Endothelial cell (in vitro differentiated cells): Measurements from ENCODE around the gene ARSG. TPM values are rescaled to one million over a fixed set of nuclear protein-coding genes. Genes with fewer than 3 reads are reported as not detected.

Source experiments
- DNase-seq: peaks from one replicate; pipeline ENCODE4 v3.0.0; 2021; ENCODE audit warnings: low spot score
- H3K27ac Mint-ChIP-seq: one replicate; pipeline ENCODE4 v1.8.0; 2021; ENCODE audit warnings: mixed read lengths, inconsistent platforms; ENCODE audit not compliant: unreplicated experiment
- H3K27me3 Mint-ChIP-seq: one replicate; pipeline ENCODE4 v1.8.0; 2021; ENCODE audit warnings: mild to moderate bottlenecking, moderate library complexity, mixed read lengths, inconsistent platforms; ENCODE audit not compliant: unreplicated experiment
- H3K36me3 Mint-ChIP-seq: one replicate; pipeline ENCODE4 v1.8.0; 2021; ENCODE audit warnings: mild to moderate bottlenecking, low read depth, mixed read lengths, inconsistent platforms; ENCODE audit not compliant: unreplicated experiment
- H3K4me1 Mint-ChIP-seq: one replicate; pipeline ENCODE4 v1.8.0; 2021; ENCODE audit warnings: mild to moderate bottlenecking, mixed read lengths, inconsistent platforms; ENCODE audit not compliant: unreplicated experiment
- H3K4me3 Mint-ChIP-seq: one replicate; pipeline ENCODE4 v1.8.0; 2021; ENCODE audit warnings: mild to moderate bottlenecking, mixed read lengths, inconsistent platforms; ENCODE audit not compliant: unreplicated experiment
- H3K9me3 Mint-ChIP-seq: one replicate; pipeline ENCODE4 v1.8.0; 2021; ENCODE audit warnings: mixed read lengths, inconsistent platforms; ENCODE audit not compliant: unreplicated experiment
- CTCF ChIP-seq: fragments of 200-600 bp; sonication (generic); IDR thresholded peaks from one replicate; pipeline ENCODE4 v1.5.0; 2021; ENCODE audit warnings: antibody characterized with exemption; ENCODE audit not compliant: unreplicated experiment
- total RNA-seq: library from RNA; stranded (reverse); fragmentation: NEBNext Ultra II Directional; extraction: Animal tissue kit (Norgen Biotek cat#: 25700); gene quantifications from one replicate; pipeline ENCODE4 v1.2.1, GENCODE V29; 2021; ENCODE audit not compliant: unreplicated experiment

Gene ARSG
- total RNA-seq, 1 donor from 2014 or later, result 9.8 TPM

DNA sequence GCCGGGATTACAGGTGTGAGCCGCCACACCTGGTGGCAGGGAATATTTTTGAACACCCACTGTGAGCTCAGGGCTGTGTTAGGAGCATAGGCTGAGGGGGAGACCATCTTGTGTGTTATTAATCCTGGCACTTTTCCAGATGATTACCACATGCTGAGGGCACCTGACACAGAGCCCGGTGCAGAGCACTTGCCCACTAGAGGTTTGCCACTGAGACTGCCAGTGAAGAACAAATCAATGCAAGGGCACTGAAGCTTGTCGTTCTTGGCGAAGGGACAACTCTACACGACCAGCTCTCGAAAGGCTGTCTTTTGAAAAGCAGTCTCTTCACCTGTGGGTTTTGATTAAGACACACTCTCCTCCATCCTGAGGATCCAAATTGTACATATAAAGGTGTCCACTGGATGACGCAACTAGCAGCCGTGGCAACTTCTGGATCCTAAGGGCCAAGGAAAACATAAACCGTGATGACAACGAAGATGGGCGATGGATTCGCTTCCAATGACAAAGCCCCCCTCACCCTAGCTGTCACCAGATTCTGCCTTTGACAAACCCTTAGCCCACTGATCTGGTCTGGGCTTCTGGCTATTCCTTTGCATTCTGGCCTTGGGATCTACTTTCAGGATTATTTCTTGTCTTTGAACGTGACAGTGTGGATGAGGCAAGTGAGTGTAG lies 137.3 kb downstream of the ARSG start:
- no peak for DNase-seq
- H3K9me3 Mint-ChIP-seq, result no peaks in the 10 kb centered on the region
- no peak for TF ChIP-seq CTCF
- H3K36me3 Mint-ChIP-seq, result peaks cover 38% of the 10 kb centered on the region
- H3K27me3 Mint-ChIP-seq, result peaks cover 2% of the 10 kb centered on the region
- H3K4me3 Mint-ChIP-seq, result no peak overlapping the region
- no peak overlapping the region for H3K27ac Mint-ChIP-seq
- no peaks in the 10 kb centered on the region for H3K4me1 Mint-ChIP-seq

- H3K4me3 Mint-ChIP-seq, result peak overlapping the region; percentile 9
- H3K27ac Mint-ChIP-seq, result no peak overlapping the region
- peaks cover 2% of the 10 kb centered on the region for H3K27me3 Mint-ChIP-seq
- H3K9me3 Mint-ChIP-seq, result no peaks in the 10 kb centered on the region
- H3K36me3 Mint-ChIP-seq, result peaks cover 49% of the 10 kb centered on the region
- H3K4me1 Mint-ChIP-seq, result no peaks in the 10 kb centered on the region
- DNase-seq, result no peak
- no peak for TF ChIP-seq CTCF
Observed at GRCh38 chr17:68429881-68430280, 138.6 kb downstream of the ARSG start.

- DNase-seq, result no peak
- Mint-ChIP-seq H3K27ac (no peak overlapping the region), H3K4me3 (no peak overlapping the region), H3K27me3 (peaks cover 5% of the 10 kb centered on the region), H3K4me1 (peaks cover 2% of the 10 kb centered on the region), H3K36me3 (peaks cover 59% of the 10 kb centered on the region), H3K9me3 (no peaks in the 10 kb centered on the region)
- TF ChIP-seq CTCF, result no peak
Observed at GRCh38 chr17:68431045-68431608, 139.8 kb downstream of the ARSG start.

DNA sequence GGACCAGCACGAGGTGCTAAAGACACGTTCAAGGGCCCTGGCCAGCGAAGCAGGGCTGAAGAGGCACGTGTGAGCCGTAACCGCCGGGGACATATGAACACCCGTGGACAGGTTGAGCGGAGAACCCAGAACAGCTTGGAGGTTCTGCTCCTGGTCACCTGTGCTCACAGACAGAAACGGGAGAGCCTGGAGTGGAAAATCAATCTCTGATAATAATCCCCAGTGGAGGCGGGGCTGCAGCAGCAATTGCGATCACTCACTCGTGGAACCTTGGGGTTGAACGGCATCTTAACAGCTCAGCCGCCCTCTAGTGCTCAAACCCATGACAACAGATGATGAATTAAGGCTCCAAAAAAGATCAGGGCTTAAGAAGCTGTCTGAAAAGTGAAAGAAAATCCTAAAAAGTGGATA lies 140.4 kb downstream of the ARSG start:
- DNase-seq, result peak; percentile 22
- Mint-ChIP-seq H3K9me3 (no peaks in the 10 kb centered on the region), H3K36me3 (peaks cover 62% of the 10 kb centered on the region), H3K4me1 (peaks cover 8% of the 10 kb centered on the region), H3K27ac (peak overlapping the region; percentile 4), H3K4me3 (peak overlapping the region; percentile 56), H3K27me3 (peaks cover 5% of the 10 kb centered on the region)
- no peak for TF ChIP-seq CTCF
